DMS153 treated with DMSO at 0.1 percent for 48 hours (cell line): ENCODE data around the gene KCNK17.

Source experiments
- DNase-seq: peaks from one replicate; lab custom pipeline; 2025; ENCODE audit not compliant: unreplicated experiment; lab: John Stamatoyannopoulos, UW

The KCNK17 gene

DNA sequence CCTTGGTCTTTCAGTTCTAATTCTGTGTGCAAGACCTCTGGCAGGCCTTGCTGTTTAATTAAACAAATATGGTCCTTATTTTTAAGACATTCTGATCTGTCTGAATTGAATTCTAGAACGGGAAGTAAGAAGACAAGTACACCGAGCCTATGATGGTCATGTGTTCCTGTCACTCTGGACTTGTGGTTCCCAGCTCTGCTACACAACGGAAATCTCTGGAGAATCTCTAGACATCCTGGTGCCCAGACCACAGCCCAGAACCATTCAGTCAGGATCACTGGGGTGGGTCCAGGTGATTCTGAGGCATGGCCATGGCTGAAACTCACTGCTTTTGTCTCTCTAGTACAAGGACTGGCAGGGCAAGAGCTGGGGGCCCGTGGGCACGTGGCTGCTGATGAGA is 24.2 kb upstream of the KCNK17 start:
- no peak for DNase-seq

DNA sequence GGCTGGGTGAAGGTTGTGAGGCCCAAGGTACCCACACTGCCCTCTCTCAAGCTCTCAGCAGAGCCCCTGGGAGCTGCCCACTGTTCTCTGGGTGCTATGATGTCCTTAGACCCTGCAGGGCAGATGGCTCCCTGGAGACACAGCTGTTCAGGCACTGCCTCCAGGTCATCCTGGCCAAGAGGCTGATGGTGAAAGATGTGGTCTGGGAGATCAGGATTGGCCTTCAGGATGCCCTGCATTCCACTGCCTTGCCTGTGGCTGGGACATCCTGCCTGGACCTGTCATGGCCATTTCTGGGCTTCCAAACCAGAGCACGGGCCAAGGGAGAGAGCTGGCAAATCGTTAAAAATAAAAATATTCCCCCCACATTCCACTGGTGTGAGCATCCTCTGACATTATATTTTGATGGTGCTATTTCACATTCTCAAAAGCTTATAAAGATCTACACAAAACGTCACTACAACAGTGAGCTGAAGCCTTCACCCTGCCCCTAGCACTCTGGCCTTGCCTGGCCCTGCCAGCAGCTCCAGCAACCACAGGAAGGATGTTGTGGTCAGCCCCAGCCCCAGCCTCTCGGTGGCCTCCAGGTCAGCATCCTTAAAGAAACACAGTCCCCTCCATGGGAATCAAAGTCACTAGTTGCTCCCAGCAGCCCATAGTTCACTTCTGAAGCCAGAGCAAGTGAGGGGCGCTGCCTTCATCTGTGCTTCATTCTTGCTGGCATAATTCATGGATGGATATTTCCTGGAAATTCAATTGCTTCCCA is 21.7 kb upstream of the KCNK17 start:
- DNase-seq, result no peak

DNA sequence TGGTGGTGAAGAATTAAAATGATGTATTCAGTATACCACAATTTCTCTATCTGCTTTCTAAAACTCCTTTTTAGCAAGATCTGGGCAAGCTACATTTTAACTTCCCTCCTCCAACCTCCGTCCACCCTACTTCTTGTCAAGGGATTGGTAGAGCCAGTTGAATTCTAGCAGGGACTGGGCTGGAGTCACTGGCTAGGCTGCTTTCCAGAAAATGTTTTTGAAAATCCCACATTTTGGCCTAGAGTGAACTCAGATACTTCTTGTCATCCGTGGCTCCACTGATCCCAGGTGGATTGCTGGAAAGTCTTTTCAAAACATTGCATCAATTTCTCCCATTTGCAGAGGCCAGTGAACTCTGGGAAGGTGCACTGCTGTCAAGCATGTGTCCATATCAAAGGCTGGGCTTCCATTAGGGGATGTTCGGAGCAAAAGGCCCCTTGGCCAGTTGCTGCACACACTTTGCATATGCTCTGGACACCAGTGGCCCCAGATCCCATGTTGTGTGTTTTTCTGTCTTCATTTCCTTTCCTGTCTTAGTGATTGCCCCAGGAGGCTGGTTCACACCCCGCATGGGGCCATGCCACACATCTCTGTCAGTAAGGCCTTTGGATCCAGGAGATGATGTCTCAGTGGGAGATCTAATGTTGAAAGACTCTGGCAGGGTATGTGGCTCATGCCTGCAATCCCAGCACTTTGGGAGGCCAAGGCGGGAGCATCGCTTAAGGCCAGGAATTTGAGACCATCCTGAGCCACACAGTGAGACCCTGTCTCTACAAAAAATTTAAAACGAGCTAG is 19.6 kb upstream of the KCNK17 start:
- no peak for DNase-seq

DNA sequence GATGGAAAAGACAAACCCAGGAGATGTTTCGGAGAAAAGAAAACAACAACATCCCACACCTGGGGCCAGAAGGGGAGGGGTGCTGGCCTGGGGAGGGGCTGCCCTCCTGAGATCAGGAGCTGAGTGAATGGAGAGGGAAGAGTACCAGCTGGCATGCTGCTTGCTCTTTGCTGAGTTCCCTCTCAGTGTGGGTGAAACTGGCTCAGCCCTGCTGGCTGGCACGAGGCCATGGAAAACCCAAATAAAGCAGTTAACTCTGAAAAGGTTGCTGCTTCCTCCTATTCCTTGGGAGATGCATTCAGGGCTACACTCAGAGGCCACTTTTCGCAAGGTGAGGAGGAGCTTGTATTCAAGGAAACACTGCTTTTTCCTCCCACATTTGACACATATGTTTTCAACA is 16.3 kb upstream of the KCNK17 start:
- peak; percentile 39 for DNase-seq

DNA sequence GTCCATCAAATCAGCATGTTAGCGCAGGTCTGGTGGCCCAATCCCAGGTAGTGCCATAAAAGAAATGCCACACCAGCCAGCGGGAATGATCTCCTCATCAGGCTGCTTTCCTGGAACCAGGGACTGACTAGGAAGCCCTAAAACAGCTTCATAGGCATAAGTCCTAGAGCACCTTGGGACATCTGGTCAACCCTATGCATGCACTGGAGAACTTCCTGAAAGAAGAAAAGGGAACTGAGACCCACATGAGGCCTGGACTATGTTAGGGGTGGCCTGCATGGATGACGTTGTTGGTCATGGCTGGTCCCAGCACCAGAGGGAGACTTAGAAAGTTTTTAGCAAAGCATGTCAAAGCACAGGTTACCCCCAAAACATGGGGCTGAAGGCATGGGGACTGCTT is 15.8 kb upstream of the KCNK17 start:
- no peak for DNase-seq

DNA sequence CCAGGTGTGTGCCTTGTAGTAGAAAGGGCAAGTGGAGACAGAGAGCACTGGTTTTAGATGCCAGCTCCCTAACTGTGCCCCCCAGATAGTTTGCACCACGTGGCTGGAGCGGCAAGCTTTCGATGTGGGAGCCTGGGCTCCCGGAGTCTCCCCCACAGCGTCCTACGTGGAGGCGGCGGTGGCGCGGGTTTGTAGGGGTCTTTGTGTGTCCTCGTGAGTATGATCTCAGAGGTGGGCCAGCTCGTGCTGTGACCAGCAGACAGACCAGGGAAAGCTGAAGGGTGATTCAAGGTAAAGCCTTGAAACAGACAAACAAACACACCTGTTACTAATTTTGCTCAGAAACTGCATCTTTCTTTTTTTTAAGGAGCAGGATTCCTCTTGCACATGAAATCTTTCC is 13.8 kb upstream of the KCNK17 start:
- DNase-seq, result no peak

DNA sequence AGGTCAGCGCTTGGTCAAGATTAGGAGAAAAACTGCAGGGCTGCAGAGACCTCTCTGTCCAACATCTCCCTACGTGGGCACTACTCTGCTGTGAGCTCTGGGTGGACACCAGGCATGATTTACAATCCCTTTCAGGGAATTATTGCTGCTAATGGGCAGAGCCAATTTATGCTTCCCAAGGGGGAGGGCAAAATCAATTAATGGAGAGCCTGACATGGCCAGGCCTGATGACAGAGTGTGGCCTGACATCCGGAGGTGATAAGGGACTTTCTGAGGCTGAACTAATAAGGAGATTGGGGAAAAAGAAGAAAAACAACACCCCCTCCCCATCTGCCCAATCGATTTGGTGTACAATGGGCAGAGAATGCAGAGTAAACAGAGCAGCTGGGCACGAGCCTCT is 13.3 kb upstream of the KCNK17 start:
- no peak for DNase-seq

DNA sequence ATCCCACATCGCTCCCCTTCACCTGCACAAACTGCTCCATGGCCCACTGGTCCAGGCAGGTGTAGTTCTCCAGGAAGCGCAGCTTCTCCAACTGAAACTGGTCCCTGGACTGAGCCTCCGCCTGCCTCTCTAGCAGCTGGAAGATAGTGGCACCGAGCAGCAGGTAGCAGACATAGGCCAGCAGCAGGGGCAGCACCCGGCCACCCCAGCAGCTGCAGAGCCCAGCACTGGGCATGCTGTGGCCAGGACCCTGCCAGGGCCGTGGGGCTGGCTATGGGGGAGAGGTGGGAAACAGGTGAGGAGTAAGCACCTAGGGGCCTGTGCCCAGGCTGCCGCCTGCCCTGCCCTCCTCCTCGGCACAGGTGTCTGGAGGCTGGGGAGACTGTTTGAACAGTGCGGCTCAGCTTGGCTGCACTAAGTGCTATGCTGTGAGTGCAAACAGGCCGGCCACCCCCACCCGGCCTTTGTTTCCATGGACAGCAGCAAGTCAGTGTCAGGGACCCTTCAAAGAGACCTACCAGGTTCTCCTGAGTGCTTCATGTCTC is 8.2 kb upstream of the KCNK17 start, which contains the start of gene KCNK16:
Gene KCNK16 (minus strand): TSS at position 397 of the 545 bp plus-strand sequence. CDS start 162 bp downstream, at position 235.
- DNase-seq, result no peak

DNA sequence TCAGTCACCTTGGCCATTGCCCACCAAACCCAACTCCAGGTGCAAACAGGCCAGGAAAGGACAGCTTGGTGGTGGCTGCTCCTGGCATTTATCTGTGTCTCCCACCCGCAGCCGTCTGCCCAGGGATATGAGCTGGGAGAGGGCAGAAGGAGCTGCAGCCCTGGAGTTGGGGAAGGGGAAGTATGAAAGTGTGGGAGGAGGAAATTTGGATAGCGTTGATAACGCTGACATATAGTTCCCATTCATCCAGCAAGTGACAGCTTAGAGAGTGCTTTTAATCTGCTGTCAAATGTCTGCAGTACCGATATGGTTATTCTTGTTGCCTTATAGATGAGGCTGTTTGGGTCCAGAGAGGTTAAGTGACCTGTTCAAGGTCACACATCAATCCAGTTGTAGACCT is 7.5 kb upstream of the KCNK17 start:
- no peak for DNase-seq

DNA sequence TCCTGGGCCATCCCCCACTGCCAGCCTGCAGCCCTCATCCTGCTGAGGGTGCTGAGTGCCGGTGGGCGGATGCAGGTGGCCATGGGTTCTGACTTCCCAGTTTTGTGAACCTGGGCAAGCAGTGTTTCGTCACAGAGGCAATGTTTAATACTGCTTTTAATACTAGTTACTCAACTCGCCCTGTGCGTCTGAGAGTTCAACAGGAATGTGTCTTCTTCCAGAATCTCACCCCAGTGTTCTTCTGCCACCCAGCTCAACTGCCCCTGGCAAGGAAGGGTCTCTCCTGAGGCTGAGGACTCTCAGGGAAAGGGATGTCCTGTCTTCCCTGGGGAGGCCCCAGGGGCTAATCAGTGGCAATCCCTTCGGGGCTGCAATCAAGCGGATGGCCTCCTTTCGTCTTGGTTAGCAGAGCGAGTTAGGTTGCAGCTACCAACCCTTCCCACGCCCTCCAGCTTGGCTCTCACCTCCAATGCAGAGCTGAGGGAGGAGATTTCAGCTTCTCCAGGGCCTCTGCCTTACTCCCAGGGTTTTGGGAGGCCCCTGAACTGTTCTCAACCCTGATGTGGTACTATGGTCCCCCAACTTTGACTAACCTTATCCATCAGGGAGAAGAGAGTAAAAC is 6.3 kb upstream of the KCNK17 start:
- DNase-seq, result no peak

DNA sequence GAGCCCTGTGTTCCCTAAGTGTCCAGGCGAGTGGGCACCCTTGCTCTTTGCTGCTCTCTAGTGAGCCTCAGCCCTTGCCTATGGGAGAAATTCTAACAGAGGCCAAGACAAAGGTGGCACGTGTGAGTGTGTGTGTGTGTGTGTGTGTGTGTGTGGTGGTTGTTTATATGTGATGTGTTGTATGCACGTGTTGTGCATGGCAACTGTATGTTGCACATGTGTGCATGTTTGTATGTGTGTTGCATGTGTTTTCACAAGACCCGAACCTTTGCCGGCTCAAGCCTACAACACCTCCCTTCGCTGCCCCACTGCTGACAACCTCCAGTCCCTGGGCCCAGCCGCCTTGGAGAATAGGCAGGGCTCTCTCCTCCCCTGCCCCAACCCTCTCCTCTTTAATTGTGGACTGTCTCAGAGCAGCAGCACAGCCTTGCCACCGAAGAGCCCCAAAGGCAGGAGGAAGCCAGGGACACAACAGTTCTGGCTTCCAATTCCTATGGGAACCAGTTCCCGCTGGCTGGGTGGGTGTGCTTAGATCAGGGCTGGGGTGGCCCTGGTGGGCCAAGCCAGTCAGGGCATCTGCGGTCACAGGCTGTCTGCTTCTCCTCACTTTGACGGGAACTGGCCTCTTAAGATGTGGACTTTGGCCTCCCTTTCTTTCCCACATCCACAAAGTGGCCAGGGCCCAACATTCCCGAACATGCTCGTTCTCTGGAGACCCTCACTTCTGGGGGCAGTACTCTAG is 5.6 kb upstream of the KCNK17 start:
- DNase-seq, result no peak

DNA sequence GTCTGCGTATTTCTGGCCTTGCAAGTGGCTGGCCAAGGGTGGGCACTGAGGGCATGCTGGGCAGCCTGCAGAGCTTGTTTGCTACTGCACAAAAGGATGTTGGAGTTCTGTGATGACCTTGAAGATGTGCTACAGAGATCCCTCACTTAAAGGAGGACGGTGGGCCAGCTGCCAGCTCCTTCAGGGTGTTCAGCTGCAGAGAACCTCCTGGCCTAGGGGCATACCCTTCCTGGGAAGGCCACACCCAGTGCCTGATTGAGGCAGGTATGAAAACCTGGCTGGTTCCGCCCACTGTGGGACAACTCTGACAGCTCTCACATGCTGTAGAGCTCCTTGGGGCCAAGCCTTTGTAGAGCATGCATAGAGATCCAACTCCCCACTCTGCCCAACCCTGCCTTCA is 3.0 kb upstream of the KCNK17 start:
- no peak for DNase-seq

DNA sequence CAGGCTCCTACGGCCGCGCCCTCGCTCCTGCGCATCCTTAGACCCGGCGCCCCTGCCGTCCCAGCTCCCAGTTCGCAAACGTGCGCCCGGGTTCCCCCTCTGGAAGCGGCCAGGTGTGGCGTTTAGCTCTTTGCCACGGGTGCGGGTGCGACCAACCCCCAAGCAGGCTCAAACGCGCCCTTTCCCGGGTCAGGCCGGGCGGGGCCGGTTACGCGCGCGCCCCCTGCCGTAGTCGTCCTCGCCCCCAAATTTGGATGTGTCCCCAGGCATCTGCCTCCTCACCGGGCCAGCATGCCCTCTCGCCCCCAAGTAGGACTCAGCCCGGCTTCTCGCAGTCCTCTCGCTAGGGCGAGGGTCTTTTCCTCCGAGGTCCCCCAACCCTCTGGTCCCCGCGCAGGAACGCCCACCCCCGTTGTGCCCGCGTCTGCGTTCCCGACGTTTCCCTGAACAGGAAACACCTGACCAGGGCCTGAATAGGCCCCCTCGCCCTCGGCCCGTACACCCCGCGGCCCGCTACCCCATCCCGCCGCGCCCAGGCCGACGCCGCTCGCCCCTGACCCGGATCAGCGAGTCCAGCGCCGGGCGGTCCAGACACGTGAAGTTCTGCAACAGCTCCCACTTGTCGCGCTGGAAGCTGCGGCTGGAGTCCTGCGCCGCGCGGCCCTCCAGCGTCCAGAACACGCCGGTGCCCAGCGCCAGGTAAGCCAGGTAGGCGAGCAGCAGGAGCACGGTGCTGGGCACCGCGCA is 520 bp downstream of the KCNK17 start:
- DNase-seq, result no peak

DNA sequence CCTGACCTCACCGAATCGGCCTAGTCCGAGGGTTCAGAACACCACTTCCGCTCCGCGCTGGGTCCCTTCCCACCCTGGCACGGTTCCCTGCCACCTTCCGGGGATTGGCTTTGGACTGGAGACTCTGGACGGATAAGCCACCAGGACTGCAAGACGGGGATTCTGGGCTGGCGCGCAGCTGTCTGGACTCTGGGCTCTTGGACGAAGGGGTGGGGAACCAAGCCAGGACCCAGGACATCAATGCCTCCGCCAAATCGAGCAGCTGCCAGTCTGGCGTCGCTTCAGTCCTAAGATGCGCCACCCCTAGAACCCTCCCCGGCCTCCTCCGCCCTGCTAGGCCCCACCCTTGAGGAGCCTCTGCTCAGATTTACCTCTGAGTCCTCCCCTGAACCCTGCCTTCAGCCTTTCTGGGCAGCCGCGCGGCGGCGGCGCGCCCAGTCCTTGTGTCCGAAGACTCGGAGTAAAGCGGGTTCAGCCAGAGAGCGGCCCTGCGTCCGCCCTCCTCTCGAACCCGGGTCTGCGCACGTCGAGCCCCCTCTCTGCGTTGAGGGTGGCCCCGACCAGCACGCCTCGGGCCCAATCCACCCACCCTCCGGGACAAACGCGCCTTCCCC is 1.2 kb downstream of the KCNK17 start:
- no peak for DNase-seq

DNA sequence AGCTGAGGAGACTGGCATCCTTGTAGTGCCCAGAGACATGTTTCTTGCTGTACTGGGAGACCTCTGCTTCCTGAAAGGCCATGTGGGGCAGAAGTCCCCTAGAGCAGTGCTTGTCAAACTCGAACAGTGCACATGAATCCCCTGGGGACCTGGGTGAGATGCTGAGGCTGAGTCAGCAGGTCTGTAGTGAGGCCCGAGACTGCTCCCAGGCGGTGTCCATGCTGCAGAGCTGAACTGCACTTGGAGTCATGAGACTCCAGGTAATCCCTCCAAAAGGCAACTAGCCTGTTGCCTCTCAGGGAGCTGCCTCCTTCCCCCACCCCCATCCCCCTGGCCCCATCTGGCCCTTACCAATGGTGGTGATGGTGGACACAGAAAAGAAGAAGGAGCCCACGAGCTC is 3.7 kb downstream of the KCNK17 start:
- DNase-seq, result no peak

DNA sequence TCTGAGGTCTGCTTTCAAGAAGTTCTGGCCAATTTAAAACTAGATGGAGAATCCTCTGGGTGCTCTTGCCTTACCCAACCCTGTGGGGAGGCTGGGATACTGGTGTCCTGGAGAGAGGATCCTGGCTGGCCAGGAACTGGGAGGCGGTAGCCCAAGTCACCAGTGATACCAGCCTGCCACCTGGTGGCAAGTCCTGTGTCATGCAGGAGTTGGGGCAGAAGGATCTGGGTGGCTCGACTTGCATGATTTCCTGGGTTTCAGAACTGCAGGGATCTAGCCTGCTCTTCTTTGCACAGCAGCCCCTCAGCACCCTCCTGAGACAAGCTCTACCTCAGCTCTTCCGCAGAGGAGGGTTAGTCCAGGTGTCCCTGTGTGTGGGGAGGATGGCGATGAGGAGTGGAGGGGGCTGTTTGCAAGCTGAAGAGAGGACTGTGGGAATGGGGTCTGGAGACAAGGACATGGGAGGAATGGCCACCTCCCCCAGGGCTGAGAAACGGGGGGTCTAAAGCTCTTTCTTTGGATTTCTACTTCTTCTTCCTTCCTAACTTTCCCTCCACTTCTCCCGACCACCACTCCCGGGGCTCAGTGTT is 4.2 kb downstream of the KCNK17 start:
- peak; percentile 57 for DNase-seq

DNA sequence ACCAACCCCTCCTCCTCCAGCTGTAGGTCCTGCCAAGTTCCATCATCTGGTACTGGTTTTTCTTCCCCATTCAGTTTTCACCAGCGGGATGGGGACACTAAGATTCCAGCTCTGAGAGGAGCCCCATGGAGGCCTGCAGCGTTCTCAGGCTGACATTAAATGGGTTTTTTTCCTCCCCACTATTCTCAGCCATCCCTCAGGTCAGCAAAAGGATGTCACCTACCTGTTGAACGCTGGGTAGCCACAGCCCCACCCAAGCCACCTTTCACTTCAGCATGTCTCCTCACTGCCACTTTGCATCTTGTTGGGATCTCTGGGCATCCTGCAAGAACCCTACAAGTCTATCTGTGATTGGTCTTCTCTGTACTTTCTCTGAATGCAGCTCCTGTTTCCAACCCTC is 6.8 kb downstream of the KCNK17 start:
- DNase-seq, result no peak

DNA sequence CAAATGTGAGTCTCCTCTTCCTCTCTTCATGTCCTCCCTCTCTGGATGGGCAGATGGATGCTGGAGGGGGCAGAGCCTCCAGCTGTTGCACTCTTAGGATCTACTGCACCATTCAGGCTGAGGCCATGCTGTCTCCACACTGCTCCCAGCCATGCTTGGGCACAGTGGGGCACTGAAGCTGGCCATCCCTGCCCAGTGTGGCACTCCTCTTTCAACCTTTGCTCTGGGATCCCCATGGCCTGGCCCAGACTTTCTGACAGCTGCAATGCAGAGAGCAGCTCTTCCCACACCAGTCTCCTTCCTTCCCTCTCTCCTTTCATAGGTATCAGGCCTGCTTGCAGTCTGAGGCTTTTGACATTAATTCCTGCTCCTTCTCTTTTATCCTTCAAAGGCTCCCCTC is 9.3 kb downstream of the KCNK17 start:
- no peak for DNase-seq

DNA sequence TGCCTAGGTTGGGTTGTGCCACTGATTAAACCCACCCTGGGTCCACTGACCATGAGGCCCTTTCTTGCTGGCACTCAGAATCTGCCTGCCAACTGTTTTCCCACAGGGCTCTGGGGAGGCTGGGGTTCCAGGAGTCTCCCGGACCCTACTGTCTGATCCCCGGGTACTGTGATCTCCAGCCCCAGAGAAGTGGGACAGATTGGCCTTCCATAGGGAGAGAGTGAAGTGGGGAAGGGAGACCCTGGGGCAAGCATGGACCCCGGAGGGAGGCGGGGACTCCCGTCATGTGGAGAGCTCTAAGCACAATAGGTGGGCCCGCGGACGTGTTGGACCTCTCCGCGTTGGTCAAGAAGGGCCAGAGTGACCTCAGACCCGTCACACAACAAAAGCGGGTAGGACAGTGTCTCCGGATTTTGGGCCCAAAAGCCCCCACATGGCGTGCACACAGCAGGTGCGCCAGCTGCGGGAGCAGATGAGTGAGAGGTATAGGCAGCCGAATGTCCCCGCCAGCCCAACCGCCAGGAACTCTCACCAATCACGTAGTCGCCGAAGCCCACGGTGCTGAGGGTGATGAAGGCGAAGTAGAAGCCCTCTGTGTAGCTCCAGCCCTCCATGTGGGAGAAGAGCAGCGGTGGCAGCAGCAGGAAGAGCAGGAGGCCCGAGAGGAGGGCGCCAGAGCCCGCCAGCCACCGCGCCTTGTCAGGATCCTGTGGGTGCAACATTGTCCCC is 10.6 kb downstream of the KCNK17 start:
- no peak for DNase-seq
